Measurements from ENCODE around the gene ZNF3. TPM values are rescaled to one million over a fixed set of nuclear protein-coding genes. Genes with fewer than 3 reads are reported as not detected.

Gene ZNF3
- total RNA-seq, 2 donors from 2014 or later, result 34.0 to 37.2 TPM

DNA sequence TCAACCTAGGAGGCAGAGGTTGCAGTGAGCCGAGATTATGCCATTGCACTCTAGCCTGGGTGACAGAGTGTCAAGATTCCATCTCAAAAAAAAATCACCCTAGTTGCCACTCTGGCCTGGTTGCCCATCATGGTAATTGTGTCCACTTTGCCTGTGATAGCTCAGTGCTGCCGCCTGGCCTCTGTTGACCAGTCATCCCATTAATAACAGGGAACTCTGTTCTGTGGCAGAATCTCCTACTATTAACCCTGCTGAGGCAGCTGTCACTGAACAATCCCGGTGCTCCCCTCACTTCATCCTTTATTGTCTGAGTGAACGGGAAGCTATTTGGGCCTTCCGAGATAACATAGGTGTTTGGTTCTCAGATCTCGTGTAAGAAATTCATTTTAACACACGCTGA, 14.6 kb downstream of the ZNF3 start:
- intact Hi-C loops (cut with DNase I, micrococcal nuclease), result no loop called here
- no peak for DNase-seq
- peak; percentile 10 for ATAC-seq

DNA sequence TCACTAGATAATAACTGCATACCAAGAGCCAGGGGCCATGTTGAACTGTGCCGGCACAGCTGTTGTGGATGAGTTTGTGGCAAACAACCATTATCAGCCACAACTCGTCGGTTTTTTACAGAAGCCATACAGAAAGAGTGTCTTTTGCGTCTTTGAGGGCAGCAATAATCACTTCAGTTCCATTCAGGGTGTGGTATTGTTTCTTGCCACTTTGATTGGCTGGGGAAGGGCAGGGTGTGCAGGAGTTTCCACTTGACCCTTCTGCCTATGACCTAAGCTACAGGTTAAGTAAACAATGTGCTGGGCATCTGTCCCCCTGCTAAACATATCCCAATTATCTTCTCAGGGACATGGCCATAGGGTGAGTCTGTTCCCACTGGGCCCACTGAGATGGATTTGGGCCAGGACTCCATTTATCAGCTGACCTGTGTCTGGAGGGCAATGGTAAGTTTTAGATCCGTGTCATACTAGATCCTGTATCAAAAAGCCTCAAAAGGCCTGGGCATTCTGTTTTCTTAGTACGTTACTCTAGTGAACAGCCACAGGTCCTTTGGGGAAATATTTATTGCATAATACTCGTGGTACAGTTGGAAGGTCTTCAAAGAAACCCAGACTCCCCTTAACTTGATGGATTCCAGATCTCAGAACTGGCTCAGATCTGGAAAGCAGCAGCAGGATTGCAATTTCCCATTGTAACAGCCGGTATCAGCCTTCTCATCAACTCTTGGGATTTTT, 15.9 kb downstream of the ZNF3 start:
- ATAC-seq (peak; percentile 46), DNase-seq (no peak)
- intact Hi-C loops (cut with DNase I, micrococcal nuclease), result no loop called here

DNA sequence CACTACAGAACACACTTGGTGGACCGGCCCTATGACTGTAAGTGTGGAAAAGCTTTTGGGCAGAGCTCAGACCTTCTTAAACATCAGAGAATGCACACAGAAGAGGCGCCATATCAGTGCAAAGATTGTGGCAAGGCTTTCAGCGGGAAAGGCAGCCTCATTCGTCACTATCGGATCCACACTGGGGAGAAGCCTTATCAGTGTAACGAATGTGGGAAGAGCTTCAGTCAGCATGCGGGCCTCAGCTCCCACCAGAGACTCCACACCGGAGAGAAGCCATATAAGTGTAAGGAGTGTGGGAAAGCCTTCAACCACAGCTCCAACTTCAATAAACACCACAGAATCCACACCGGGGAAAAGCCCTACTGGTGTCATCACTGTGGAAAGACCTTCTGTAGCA, 17.4 kb downstream of the ZNF3 start:
- intact Hi-C loops (cut with DNase I, micrococcal nuclease), result no loop called here
- ATAC-seq (no peak), DNase-seq (no peak)

GRCh38 chr7:100063376-100063775, 18.1 kb downstream of the ZNF3 start:
- ATAC-seq (no peak), DNase-seq (no peak)
- intact Hi-C loops (cut with DNase I, micrococcal nuclease), result no loop called here

GRCh38 chr7:100061518-100062193, 19.9 kb downstream of the ZNF3 start:
- intact Hi-C loops (cut with DNase I, micrococcal nuclease), result no loop called here
- no peak for ATAC-seq
- DNase-seq, result no peak

- DNase-seq (no peak), ATAC-seq (no peak)
- intact Hi-C loops (cut with DNase I, micrococcal nuclease), result loop anchor here (10.0 kb wide), 1 partner anchor 64 kb away; no protein-coding TSS in a partner anchor
Observed at GRCh38 chr7:100059251-100059739, 22.2 kb downstream of the ZNF3 start.

DNA sequence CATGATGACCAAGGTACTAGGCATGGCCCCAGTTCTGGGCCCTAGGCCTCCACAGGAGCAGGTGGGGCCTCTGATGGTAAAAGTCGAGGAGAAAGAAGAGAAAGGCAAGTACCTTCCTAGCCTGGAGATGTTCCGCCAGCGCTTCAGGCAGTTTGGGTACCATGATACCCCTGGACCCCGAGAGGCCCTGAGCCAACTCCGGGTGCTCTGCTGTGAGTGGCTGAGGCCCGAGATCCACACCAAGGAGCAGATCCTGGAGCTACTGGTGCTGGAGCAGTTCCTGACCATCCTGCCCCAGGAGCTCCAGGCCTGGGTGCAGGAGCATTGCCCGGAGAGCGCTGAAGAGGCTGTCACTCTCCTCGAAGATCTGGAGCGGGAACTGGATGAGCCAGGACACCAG, 24.5 kb downstream of the ZNF3 start:
- intact Hi-C loops (cut with DNase I, micrococcal nuclease), result loop anchor here (10.0 kb wide), 1 partner anchor 62 kb away; no protein-coding TSS in a partner anchor
- ATAC-seq (no peak), DNase-seq (no peak)

DNA sequence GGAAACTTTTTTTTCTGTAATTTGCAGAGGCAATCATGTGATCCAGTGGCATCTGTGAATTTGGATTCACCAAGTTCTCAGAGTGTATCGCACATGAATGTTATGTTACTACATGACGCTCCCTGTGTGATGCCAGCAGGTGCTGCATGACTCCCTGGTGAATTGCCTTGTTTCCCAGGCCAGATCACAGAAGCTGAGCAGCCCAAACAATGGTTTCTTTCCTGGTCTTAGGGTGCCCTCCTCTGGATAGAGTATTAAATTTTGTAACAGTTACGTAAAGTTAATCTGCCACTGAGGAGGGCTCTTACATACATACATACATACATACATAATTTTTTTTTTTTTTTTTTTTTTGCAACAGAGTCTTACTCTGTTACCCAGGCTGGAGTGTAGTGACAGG, 28.3 kb downstream of the ZNF3 start:
- peak; percentile 35 to 43 for DNase-seq
- intact Hi-C loops (cut with DNase I, micrococcal nuclease), result loop anchor here (10.0 kb wide), 1 partner anchor 58 kb away; no protein-coding TSS in a partner anchor
- peak; percentile 72 for ATAC-seq

GRCh38 chr7:100051611-100052010, 29.9 kb downstream of the ZNF3 start:
- ATAC-seq (no peak), DNase-seq (no peak)
- intact Hi-C loops (cut with DNase I, micrococcal nuclease), result loop anchor here (10.0 kb wide), 1 partner anchor 57 kb away; no protein-coding TSS in a partner anchor

DNA sequence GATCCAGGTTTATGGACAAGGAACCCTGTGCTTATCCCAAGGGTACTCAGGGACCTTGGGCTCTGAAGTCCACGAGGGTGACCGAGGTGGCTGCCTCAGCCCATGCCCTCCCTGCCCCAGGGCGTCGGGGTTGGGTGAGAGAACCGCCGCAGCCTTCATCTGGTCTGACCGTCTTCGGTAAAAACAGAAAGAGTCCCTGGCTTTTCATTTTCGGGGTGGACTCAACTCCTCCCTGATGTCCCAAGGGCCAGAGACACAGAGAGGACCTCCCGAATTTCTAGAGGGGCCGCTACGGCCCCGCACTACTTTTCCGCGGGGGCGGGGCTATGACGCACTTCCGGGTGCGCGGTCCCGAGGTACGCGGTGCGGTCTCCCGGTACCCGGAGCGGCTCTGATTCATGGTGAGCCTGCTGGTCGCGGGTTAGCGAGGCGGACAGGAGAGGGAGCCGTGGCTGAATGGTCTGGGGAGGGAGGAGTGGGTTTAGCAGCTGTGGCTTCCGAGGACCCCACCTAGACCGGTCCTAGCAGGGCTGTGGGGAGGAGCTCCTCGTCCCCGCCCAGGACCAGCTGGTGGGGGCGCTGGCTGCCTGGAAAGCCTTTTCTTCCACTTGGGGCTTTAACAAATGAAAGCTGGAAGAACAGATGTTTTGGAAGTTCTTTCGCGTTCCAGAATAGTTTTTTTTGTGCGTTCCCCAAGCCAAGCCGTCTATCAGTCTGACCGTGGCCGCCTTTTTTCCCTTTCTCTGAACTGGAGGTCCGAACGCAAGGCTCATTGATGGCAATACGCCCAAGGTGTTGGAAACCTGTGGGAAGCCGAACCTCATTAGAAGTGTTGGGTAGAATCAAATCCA, 31.9 kb downstream of the ZNF3 start, which contains the start of gene ZSCAN21:
Gene ZSCAN21, plus strand, starts transcription at position 334 of the 851 bp plus-strand sequence. CDS start 7,233 bp downstream, outside the sequence.
- peak; percentile 82 for ATAC-seq
- intact Hi-C loops (cut with DNase I, micrococcal nuclease), result loop anchor here (10.0 kb wide), 1 partner anchor 55 kb away; no protein-coding TSS in a partner anchor

GRCh38 chr7:100048680-100049079, 32.8 kb downstream of the ZNF3 start:
- intact Hi-C loops (cut with DNase I, micrococcal nuclease), result no loop called here

More for the DNA sequence above, 31.9 kb downstream of the ZNF3 start, which contains the start of gene ZSCAN21:
- peak; percentile 81 to 89 for DNase-seq

DNA sequence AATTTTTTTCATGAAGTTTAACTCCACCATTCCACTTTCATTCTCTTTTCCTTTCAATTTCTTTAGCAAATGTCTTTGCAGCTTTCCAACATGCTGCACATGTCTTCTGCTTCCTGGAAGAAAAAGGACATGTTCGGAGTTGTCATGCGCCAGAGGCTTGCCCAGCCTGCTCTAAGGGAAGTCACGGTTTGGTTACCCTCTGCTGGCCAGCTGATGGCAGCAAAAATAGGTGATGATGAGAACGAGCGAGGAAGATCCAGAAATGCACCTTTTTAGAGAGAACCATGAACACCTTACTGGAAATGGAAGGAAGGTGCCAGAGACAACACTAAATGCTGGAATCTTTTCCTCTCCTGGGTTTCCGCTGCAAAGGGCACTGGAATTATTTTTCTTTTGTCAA, 36.8 kb downstream of the ZNF3 start:
- intact Hi-C loops (cut with DNase I, micrococcal nuclease), result no loop called here
- DNase-seq (peak; percentile 48 to 56), ATAC-seq (peak; percentile 70)

More at GRCh38 chr7:100048680-100049079, 32.8 kb downstream of the ZNF3 start:
- DNase-seq, result peak; percentile 22 to 30
- ATAC-seq, result peak; percentile 35

- ATAC-seq, result no peak
- no peak for DNase-seq
- intact Hi-C loops (cut with DNase I, micrococcal nuclease), result no loop called here
Observed at GRCh38 chr7:100040575-100040974, 40.9 kb downstream of the ZNF3 start.

GRCh38 chr7:100038326-100038725, 43.2 kb downstream of the ZNF3 start:
- intact Hi-C loops (cut with DNase I, micrococcal nuclease), result no loop called here
- no peak for ATAC-seq

GRCh38 chr7:100035876-100036275, 45.6 kb downstream of the ZNF3 start:
- intact Hi-C loops (cut with DNase I, micrococcal nuclease), result no loop called here
- ATAC-seq (peak; percentile 65), DNase-seq (no peak)

More at GRCh38 chr7:100038326-100038725, 43.2 kb downstream of the ZNF3 start:
- no peak for DNase-seq

DNA sequence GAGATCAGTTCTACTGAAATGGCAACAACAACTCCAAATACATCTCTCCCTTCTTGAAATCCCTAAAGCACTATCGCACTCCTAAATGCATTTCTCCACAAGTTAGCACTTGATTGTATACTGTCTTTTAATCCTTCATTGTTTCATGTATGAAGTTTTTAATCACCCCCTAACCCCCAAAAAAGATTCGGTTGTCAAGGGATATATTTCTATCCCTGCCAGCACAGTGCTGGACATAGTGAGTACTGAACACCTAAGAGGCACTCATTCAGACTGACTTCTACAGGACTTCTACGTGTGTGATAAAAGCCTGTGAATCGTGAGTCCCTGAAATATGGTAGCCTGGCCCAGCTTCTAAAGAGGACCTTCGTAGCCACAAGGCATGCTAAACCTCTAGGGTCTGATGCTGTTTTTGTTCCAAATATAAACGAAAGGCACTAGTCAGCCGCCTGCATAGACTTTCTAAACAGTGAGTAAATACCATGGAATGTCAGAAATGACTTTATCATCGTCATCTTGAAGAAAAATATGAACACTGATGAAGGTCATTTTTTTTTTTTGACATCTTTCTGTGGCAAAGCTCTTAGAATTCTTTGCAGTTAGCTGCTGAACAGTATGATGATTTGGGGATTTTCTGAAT, 46.5 kb downstream of the ZNF3 start:
- DNase-seq, result no peak
- intact Hi-C loops (cut with DNase I, micrococcal nuclease), result no loop called here

GRCh38 chr7:100033526-100033925, 48.0 kb downstream of the ZNF3 start:
- intact Hi-C loops (cut with DNase I, micrococcal nuclease), result no loop called here
- DNase-seq, result no peak
- ATAC-seq, result no peak

More for the DNA sequence above, 46.5 kb downstream of the ZNF3 start:
- ATAC-seq, result no peak

DNA sequence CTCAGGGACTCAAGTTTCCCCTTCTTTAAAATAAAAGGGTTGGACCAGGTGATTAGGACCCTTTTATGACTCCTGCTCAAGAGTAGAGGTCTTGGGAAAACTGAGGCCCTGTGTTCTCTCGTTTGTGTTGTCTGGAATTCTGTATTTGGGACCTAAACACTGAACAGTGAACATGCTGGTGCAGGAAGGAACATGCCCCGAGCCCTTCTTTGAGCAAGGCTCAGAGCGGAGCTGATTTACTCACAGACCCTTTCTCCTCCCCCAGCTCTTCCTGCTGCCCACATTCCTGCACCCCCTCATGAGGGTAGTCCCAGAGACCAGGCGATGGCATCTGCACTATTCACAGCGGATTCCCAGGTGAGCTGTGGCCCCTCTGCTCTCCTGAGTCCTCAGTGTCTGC, 51.9 kb downstream of the ZNF3 start:
- ATAC-seq (no peak), DNase-seq (no peak)
- intact Hi-C loops (cut with DNase I, micrococcal nuclease), result no loop called here
